GM18499 (cell line): ENCODE data around the gene PTBP2.
"Not testable (repeated sequence)": the region's sequence is repeated elsewhere in the genome, so short reads cannot be mapped to it uniquely, and the experiment has no call there.

Experiments used
- ATAC-seq: cut with Tn5 transposase; IDR thresholded peaks from one replicate; pipeline ENCODE4 v1.9.1; 2021; ENCODE audit warnings: moderate number of reproducible peaks; ENCODE audit not compliant: insufficient read depth, unreplicated experiment

PTBP2 gene

GRCh38 chr1:96727860-96728259 lies 6.3 kb downstream of the PTBP2 start:
- ATAC-seq = no peak

- no peak for ATAC-seq
Measured at GRCh38 chr1:96730574-96731298, 9.2 kb downstream of the PTBP2 start.

- ATAC-seq = no peak
Measured at GRCh38 chr1:96741335-96741734, 19.8 kb downstream of the PTBP2 start.

GRCh38 chr1:96746440-96747420 lies 25.1 kb downstream of the PTBP2 start:
- ATAC-seq = no peak

GRCh38 chr1:96747565-96747964 lies 26.0 kb downstream of the PTBP2 start:
- ATAC-seq = no peak

GRCh38 chr1:96748078-96748477 lies 26.5 kb downstream of the PTBP2 start:
- no peak for ATAC-seq

- ATAC-seq = no peak
Measured at GRCh38 chr1:96749618-96750017, 28.0 kb downstream of the PTBP2 start.

GRCh38 chr1:96752394-96752793 lies 30.8 kb downstream of the PTBP2 start:
- ATAC-seq = no peak

GRCh38 chr1:96756789-96757188 lies 35.2 kb downstream of the PTBP2 start:
- ATAC-seq = no peak

GRCh38 chr1:96762586-96762985 lies 41.0 kb downstream of the PTBP2 start:
- ATAC-seq = not testable (repeated sequence)

- ATAC-seq = no peak
Measured at GRCh38 chr1:96763514-96763913, 41.9 kb downstream of the PTBP2 start.

GRCh38 chr1:96764469-96764868 lies 42.9 kb downstream of the PTBP2 start:
- ATAC-seq = no peak

GRCh38 chr1:96771847-96772246 lies 50.3 kb downstream of the PTBP2 start:
- no peak for ATAC-seq

- no peak for ATAC-seq
Measured at GRCh38 chr1:96772349-96772748, 50.8 kb downstream of the PTBP2 start.

- no peak for ATAC-seq
Measured at GRCh38 chr1:96772972-96773371, 51.4 kb downstream of the PTBP2 start.

- no peak for ATAC-seq
Measured at GRCh38 chr1:96782206-96782605, 60.6 kb downstream of the PTBP2 start.

GRCh38 chr1:96782856-96783255 lies 61.3 kb downstream of the PTBP2 start:
- ATAC-seq = no peak

GRCh38 chr1:96790599-96790998 lies 69.0 kb downstream of the PTBP2 start:
- ATAC-seq = no peak

- no peak for ATAC-seq
Measured at GRCh38 chr1:96792220-96792619, 70.6 kb downstream of the PTBP2 start.

- not testable (repeated sequence) for ATAC-seq
Measured at GRCh38 chr1:96801696-96802095, 80.1 kb downstream of the PTBP2 start.

- no peak for ATAC-seq
Measured at GRCh38 chr1:96804648-96805047, 83.1 kb downstream of the PTBP2 start.
